SK-N-SH (cell line): ENCODE results near the gene DOCK4. TPM values are rescaled to one million over a fixed set of nuclear protein-coding genes. Genes with fewer than 3 reads are reported as not detected.

Source experiments
- CTCF ChIA-PET: fragments of 300-600, 350-600 bp; formaldehyde crosslinking; extraction: SDS; loops from one replicate; lab custom pipeline; 2021; lab: Yijun Ruan, JAX
- POLR2A ChIA-PET: fragments of 350-600 bp; sonication (Branson Sonifier 250); formaldehyde crosslinking; extraction: SDS; loops from one replicate; lab custom pipeline; 2020; ENCODE audit warnings: antibody characterized with exemption, inconsistent platforms; lab: Yijun Ruan, JAX
- DNase-seq: peaks from one replicate; pipeline ENCODE4 v3.0.0; 2012
- H2AFZ ChIP-seq: fragments of 200-600 bp; sonication (generic); 2 replicates; pipeline ENCODE4 v1.8.1; 2016; ENCODE audit warnings: antibody characterized with exemption, mild to moderate bottlenecking, low read depth
- H3F3A ChIP-seq: fragments of 200-600 bp; sonication (generic); replicated peaks from 2 replicates; pipeline ENCODE3; 2016; ENCODE audit warnings: antibody characterized with exemption, mild to moderate bottlenecking; ENCODE audit not compliant: insufficient read depth
- H3K27ac ChIP-seq, 2 experiments: fragments of 200-500 bp in 1 of 2; fragments of 200-600 bp in 1 of 2; sonication (Bioruptor generic) in 1 of 2; sonication (generic), shearing (Covaris generic) in 1 of 2; 2 replicates each; pipeline versions ENCODE4 v1.5.1 to v1.6.1; 2014 to 2016; ENCODE audit warnings: low read depth in 2 of 2, inconsistent platforms in 1 of 2, low read length in 1 of 2, mild to moderate bottlenecking in 1 of 2, mixed read lengths in 1 of 2
- H3K27me3 ChIP-seq: fragments of 200-600 bp; sonication (generic), shearing (Covaris generic); 2 replicates; pipeline ENCODE4 v1.6.1; 2016; ENCODE audit warnings: mixed run types; ENCODE audit not compliant: insufficient read depth
- H3K36me3 ChIP-seq, 2 experiments: fragments of 200-500 bp in 1 of 2; fragments of 200-600 bp in 1 of 2; sonication (Bioruptor generic) in 1 of 2; sonication (generic) in 1 of 2; replicated peaks in 1 of 2; 2 replicates each; pipeline versions ENCODE3 to v1.5.1; 2014 to 2016; ENCODE audit warnings: low read length in 1 of 2, mild to moderate bottlenecking in 1 of 2; ENCODE audit not compliant: insufficient read depth in 2 of 2, control insufficient read depth in 1 of 2
- H3K4me1 ChIP-seq, 2 experiments: fragments of 200-500 bp in 1 of 2; fragments of 200-600 bp in 1 of 2; sonication (Bioruptor generic) in 1 of 2; sonication (generic), shearing (Covaris generic) in 1 of 2; 2 replicates each; pipeline versions ENCODE4 v1.5.1 to v1.6.1; 2014 to 2016; ENCODE audit warnings: low read depth in 1 of 2, low read length in 1 of 2, mixed run types in 1 of 2; ENCODE audit not compliant: insufficient read depth in 2 of 2, control insufficient read depth in 1 of 2
- H3K4me2 ChIP-seq: fragments of 200-600 bp; sonication (generic), shearing (Covaris generic); 2 replicates; pipeline ENCODE4 v1.6.1; 2017; ENCODE audit warnings: mixed run types
- H3K4me3 ChIP-seq, 2 experiments: fragments of 200-500 bp in 1 of 2; fragments of 200-600 bp in 1 of 2; sonication (Bioruptor generic) in 1 of 2; sonication (generic), shearing (Covaris generic) in 1 of 2; 2 replicates each; pipeline versions ENCODE4 v1.5.1 to v1.8.1; 2014 to 2016; ENCODE audit warnings: low read depth in 2 of 2, inconsistent platforms in 1 of 2, low read length in 1 of 2, mild to moderate bottlenecking in 1 of 2, mixed read lengths in 1 of 2, moderate library complexity in 1 of 2
- H3K79me2 ChIP-seq: fragments of 200-600 bp; sonication (generic); 2 replicates; pipeline ENCODE4 v1.8.1; 2017; ENCODE audit warnings: mild to moderate bottlenecking; ENCODE audit not compliant: insufficient read depth
- H3K9ac ChIP-seq: fragments of 200-600 bp; sonication (generic); 2 replicates; pipeline ENCODE4 v1.6.1; 2017; ENCODE audit warnings: mixed run types
- H3K9me2 ChIP-seq: fragments of 200-600 bp; sonication (generic); 2 replicates; pipeline ENCODE4 v1.6.1; 2017; ENCODE audit warnings: mixed run types
- H3K9me3 ChIP-seq: fragments of 200-600 bp; sonication (generic); 2 replicates; pipeline ENCODE4 v1.6.1; 2017; ENCODE audit warnings: mixed run types, mild to moderate bottlenecking, moderate library complexity
- H4K20me1 ChIP-seq: fragments of 200-600 bp; sonication (generic); 2 replicates; pipeline ENCODE4 v1.6.1; 2017; ENCODE audit warnings: mild to moderate bottlenecking, mixed run types; ENCODE audit not compliant: insufficient read depth
- ELF1 ChIP-seq: IDR thresholded peaks from 2 replicates; pipeline ENCODE4 v1.4.0; 2012
- EZH2phosphoT487 ChIP-seq: fragments of 200-600 bp; sonication (generic); IDR thresholded peaks from 2 replicates; pipeline ENCODE4 v1.6.1; 2017; ENCODE audit warnings: low read depth, mixed run types, mild to moderate bottlenecking, antibody characterized with exemption, moderate library complexity, borderline replicate concordance
- FOSL2 ChIP-seq: IDR thresholded peaks from 2 replicates; pipeline ENCODE4 v1.4.0; 2012; ENCODE audit warnings: low read depth, mild to moderate bottlenecking, moderate library complexity, borderline replicate concordance
- GATA2 ChIP-seq: sonication (generic); formaldehyde crosslinking; IDR thresholded peaks from 2 replicates; pipeline ENCODE4 v1.5.0; 2020; ENCODE audit warnings: mild to moderate bottlenecking, missing genetic modification reagents
- MEF2A ChIP-seq: IDR thresholded peaks from 2 replicates; pipeline ENCODE4 v1.4.0; 2012; ENCODE audit warnings: low read depth, borderline replicate concordance
- MXI1 ChIP-seq: IDR thresholded peaks from 2 replicates; pipeline ENCODE4 v1.6.1; 2012; ENCODE audit warnings: mild to moderate bottlenecking, low read depth, low read length, improper control_type of control experiment
- PBX3 ChIP-seq: IDR thresholded peaks from 2 replicates; pipeline ENCODE4; 2012
- RCOR1 ChIP-seq: fragments of 150-350 bp; IDR thresholded peaks from 2 replicates; pipeline ENCODE4 v1.6.1; 2017; ENCODE audit warnings: antibody characterized with exemption, low read length
- RFX5 ChIP-seq: IDR thresholded peaks from 2 replicates; pipeline ENCODE4 v1.6.1; 2012; ENCODE audit warnings: mild to moderate bottlenecking, improper control_type of control experiment, low read length
- RXRA ChIP-seq: IDR thresholded peaks from 2 replicates; pipeline ENCODE4 v1.4.0; 2012; ENCODE audit warnings: low read depth, mild to moderate bottlenecking, borderline replicate concordance
- TCF12 ChIP-seq: IDR thresholded peaks from 2 replicates; pipeline ENCODE4 v1.4.0; 2012
- WGBS: methylation state at CpG from one replicate; pipeline ENCODE4 v1.1.6; 2017; ENCODE audit warnings: low lambda C conversion rate; 5-methylcytosine and 5-hydroxymethylcytosine counted together
- polyA plus RNA-seq, 3 experiments: library from polyadenylated mRNA; depleted of rRNA; stranded (reverse); fragments of >200 nt; gene quantifications; 2 replicates each; pipeline ENCODE4 v1.2.3, GENCODE V29; 2012
- TF ChIP-seq, protein P1 (sequence below): IDR thresholded peaks from 2 replicates; pipeline ENCODE4 v1.4.0; 2012; ENCODE audit warnings: low read depth, borderline replicate concordance
- TF ChIP-seq, protein P2 (sequence below): IDR thresholded peaks from 2 replicates; pipeline ENCODE4 v1.4.0; 2012; ENCODE audit warnings: low read depth, borderline replicate concordance

The DOCK4 gene
- polyA plus RNA-seq, 1 of the 3 experiments (the other 2 are of a cell fraction), result 8.5 TPM

DNA sequence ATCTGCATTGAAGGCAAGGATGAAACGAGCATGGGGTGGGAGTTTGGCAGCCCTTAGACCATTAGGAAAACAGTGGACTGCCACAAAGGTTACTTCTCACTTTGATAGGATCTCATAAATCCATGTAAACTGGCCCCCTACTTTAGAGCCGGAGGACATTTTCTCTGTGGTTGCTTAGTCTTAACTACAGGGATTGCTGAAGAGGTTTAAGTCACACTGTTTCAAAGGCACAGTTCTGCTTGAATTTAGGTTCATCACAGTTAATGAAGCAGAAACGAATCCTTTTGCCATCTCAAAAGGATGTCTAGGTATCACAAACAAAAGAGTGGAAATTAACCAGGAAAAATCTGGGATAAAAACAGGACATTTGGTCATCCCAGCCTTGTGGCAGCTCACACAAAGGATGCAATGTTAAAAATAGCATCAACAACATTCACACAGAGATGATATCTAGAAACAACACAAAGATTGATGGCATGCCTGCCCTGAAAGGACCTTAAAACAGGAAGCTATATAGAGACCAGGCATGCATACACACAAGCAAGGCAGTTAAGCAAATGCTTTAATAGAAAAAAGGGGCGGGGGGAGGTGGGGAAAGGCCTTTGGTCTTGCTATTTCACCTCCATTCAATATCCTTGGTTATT lies 74.0 kb downstream of the DOCK4 start:
- POLR2A ChIA-PET, result no interaction called here
- WGBS, result 48% methylated on average over 4 of the region's 4 CpGs
- Histone ChIP-seq H3F3A (no peaks in the 10 kb centered on the region), H3K27me3 (no peaks in the 10 kb centered on the region), H3K9me2 (no peaks in the 10 kb centered on the region), H3K36me3 (no peaks in the 10 kb centered on the region), H3K4me2 (peak overlapping the region; percentile 33; the same call in 1 of the 2 replicates), H3K79me2 (no peaks in the 10 kb centered on the region; the same call in 1 of the 2 replicates), H3K9me3 (no peaks in the 10 kb centered on the region), H3K4me1 (peaks cover 7 to 39% of the 10 kb centered on the region in 2 experiments; a peak in 3 of 4 replicates), H2AFZ (no peak overlapping the region), H3K9ac (no peak overlapping the region), H3K4me3 (no peak overlapping the region), H3K27ac (peak overlapping the region; percentile 66 to 91), H4K20me1 (no peaks in the 10 kb centered on the region)
- CTCF ChIA-PET, result no interaction called here
- peak; percentile 55 for DNase-seq
- TF ChIP-seq MEF2A (peak; percentile 78), GATA2 (peak; percentile 51), RXRA (0 out of 2 replicates have a peak, but pooled peaks have one; percentile 23), FOSL2 (0 out of 2 replicates have a peak, but pooled peaks have one; percentile 11), MXI1 (no peak; the same call in 1 of the 2 replicates), ELF1 (no peak), EZH2phosphoT487 (no peak), PBX3 (peak; percentile 60), TCF12 (peak; percentile 45), RFX5 (no peak), RCOR1 (peak; percentile 11; the same call in 1 of the 2 replicates)
- TF ChIP-seq, protein P1, sequence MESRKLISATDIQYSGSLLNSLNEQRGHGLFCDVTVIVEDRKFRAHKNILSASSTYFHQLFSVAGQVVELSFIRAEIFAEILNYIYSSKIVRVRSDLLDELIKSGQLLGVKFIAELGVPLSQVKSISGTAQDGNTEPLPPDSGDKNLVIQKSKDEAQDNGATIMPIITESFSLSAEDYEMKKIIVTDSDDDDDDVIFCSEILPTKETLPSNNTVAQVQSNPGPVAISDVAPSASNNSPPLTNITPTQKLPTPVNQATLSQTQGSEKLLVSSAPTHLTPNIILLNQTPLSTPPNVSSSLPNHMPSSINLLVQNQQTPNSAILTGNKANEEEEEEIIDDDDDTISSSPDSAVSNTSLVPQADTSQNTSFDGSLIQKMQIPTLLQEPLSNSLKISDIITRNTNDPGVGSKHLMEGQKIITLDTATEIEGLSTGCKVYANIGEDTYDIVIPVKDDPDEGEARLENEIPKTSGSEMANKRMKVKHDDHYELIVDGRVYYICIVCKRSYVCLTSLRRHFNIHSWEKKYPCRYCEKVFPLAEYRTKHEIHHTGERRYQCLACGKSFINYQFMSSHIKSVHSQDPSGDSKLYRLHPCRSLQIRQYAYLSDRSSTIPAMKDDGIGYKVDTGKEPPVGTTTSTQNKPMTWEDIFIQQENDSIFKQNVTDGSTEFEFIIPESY, result no peak
- TF ChIP-seq, protein P2, sequence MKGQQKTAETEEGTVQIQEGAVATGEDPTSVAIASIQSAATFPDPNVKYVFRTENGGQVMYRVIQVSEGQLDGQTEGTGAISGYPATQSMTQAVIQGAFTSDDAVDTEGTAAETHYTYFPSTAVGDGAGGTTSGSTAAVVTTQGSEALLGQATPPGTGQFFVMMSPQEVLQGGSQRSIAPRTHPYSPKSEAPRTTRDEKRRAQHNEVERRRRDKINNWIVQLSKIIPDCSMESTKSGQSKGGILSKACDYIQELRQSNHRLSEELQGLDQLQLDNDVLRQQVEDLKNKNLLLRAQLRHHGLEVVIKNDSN, result no peak
